ENCODE data around the gene PAN3. TPM values are rescaled to one million over a fixed set of nuclear protein-coding genes. Genes with fewer than 3 reads are reported as not detected.

Gene PAN3
- total RNA-seq, 1 experiment from 2014 or later, result 37.5 TPM

DNA sequence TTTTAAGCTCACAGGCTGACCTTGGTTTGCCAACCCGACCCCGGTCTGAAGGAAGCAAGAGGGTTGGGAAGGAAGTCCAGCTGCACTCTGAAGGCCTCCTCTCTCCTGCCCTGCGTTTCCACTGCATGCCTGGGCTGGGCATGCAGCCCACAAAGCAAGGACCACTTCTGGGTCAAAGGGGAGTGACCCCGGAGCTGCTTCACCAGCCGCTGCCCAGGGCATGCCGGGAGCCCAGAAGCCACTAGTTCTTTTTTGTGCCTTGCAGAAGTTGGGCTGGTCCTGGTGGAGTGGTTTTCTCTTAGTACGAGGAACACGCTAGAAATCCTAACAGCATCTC lies 189.9 kb downstream of the PAN3 start:
- H3K36me3 ChIP-seq (ENCODE audit: control insufficient read depth, insufficient read depth, low read length), result no peaks in the 10 kb centered on the region
- no peak for DNase-seq
- H3K4me3 Mint-ChIP-seq (ENCODE audit: unreplicated experiment), result no peak overlapping the region
- no peaks in the 10 kb centered on the region for H3K9me3 ChIP-seq
- no peaks in the 10 kb centered on the region for H3K36me3 Mint-ChIP-seq (ENCODE audit: insufficient read depth, unreplicated experiment)
- TF ChIP-seq, protein P1, sequence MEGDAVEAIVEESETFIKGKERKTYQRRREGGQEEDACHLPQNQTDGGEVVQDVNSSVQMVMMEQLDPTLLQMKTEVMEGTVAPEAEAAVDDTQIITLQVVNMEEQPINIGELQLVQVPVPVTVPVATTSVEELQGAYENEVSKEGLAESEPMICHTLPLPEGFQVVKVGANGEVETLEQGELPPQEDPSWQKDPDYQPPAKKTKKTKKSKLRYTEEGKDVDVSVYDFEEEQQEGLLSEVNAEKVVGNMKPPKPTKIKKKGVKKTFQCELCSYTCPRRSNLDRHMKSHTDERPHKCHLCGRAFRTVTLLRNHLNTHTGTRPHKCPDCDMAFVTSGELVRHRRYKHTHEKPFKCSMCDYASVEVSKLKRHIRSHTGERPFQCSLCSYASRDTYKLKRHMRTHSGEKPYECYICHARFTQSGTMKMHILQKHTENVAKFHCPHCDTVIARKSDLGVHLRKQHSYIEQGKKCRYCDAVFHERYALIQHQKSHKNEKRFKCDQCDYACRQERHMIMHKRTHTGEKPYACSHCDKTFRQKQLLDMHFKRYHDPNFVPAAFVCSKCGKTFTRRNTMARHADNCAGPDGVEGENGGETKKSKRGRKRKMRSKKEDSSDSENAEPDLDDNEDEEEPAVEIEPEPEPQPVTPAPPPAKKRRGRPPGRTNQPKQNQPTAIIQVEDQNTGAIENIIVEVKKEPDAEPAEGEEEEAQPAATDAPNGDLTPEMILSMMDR (IDR thresholded peaks at IDR 0.05; ENCODE audit: insufficient read depth in 1 of 2, low read depth in 1 of 2, low read length in 1 of 2, severe bottlenecking in 1 of 2, unreplicated experiment in 1 of 2), result no peak
- H3K27ac Mint-ChIP-seq (ENCODE audit: unreplicated experiment), result no peak overlapping the region
- no peaks in the 10 kb centered on the region for H3K27me3 ChIP-seq (replicated peaks; ENCODE audit: control insufficient read depth, insufficient read depth, low read length)
- ChIA-PET CTCF (interaction anchor here (1.3 kb wide), 1 partner anchor 468 kb away, joined by 4 read pairs; no protein-coding TSS in a partner anchor), POLR2A (no interaction called here)
- no peaks in the 10 kb centered on the region for H3K9me3 Mint-ChIP-seq (ENCODE audit: unreplicated experiment)
- no TSS peak for BruUV-seq (replicated peaks)
- no peak overlapping the region for H3K4me3 ChIP-seq (ENCODE audit: low read depth, low read length)
- H3K4me1 Mint-ChIP-seq (ENCODE audit: low read depth, unreplicated experiment), result peaks cover 10% of the 10 kb centered on the region
- H3K4me1 ChIP-seq, result peaks cover 17% of the 10 kb centered on the region
- intact Hi-C loops (cut with micrococcal nuclease; ENCODE audit: unreplicated experiment), result loop anchor here (10.0 kb wide), 2 partner anchors 147 to 197 kb away; no protein-coding TSS in a partner anchor
- H3K27me3 Mint-ChIP-seq (ENCODE audit: insufficient read depth, unreplicated experiment), result no peaks in the 10 kb centered on the region

DNA sequence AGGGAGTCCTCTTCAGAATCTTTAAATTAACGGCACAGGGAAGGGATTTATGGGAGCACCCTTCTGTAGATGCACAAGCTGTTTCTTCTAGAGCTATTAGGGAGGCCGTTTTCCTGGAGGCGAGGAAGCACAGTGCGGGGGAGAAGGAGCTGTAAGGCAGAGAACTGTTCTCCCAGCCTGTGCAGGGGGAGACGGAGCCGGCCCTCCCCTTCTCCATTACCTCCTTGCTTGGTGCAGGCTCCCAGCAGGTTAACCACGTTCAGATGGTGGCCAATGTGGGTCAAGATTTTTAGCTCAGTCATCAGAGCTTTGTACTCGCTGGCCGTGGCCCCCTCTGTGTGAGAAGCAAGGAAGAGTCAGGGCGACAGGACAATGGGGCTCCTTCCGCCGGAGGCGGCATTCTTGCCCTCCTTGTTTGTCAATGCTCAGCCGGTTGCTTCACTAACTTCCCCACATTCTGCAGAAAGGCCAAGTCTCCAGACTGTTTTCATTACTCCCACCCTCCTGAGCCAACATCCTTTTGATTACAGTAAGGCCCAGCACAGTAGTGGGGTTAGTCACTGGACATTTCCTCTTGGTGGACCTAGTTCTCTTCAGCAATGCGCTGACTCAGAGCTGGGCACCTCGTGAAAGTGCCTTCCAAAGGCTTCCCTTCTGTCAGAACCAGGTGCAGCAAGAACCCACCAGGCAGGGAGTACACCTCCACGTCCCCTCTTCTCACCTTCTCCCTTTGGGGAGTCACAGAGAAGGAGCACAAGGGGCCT lies 191.2 kb downstream of the PAN3 start:
- H3K27me3 ChIP-seq (replicated peaks; ENCODE audit: control insufficient read depth, insufficient read depth, low read length), result no peaks in the 10 kb centered on the region
- no TSS peak for BruUV-seq (replicated peaks)
- H3K27me3 Mint-ChIP-seq (ENCODE audit: insufficient read depth, unreplicated experiment), result no peaks in the 10 kb centered on the region
- TF ChIP-seq, protein P1 (IDR thresholded peaks at IDR 0.05; ENCODE audit: insufficient read depth in 1 of 2, low read depth in 1 of 2, low read length in 1 of 2, severe bottlenecking in 1 of 2, unreplicated experiment in 1 of 2), result no peak
- H3K4me1 Mint-ChIP-seq (ENCODE audit: low read depth, unreplicated experiment), result peaks cover 14% of the 10 kb centered on the region
- intact Hi-C loops (cut with micrococcal nuclease; ENCODE audit: unreplicated experiment), result loop anchor here (10.0 kb wide), 2 partner anchors 145 to 195 kb away; no protein-coding TSS in a partner anchor
- DNase-seq, result no peak
- H3K36me3 Mint-ChIP-seq (ENCODE audit: insufficient read depth, unreplicated experiment), result no peaks in the 10 kb centered on the region
- H3K27ac Mint-ChIP-seq (ENCODE audit: unreplicated experiment), result no peak overlapping the region
- H3K9me3 ChIP-seq, result no peaks in the 10 kb centered on the region
- no peaks in the 10 kb centered on the region for H3K36me3 ChIP-seq (ENCODE audit: control insufficient read depth, insufficient read depth, low read length)
- no peak overlapping the region for H3K4me3 ChIP-seq (ENCODE audit: low read depth, low read length)
- POLR2A ChIA-PET, result no interaction called here
- peaks cover 20% of the 10 kb centered on the region for H3K4me1 ChIP-seq
- no peak overlapping the region for H3K4me3 Mint-ChIP-seq (ENCODE audit: unreplicated experiment)
- CTCF ChIA-PET, result interaction anchor here (0.5 kb wide), 1 partner anchor 28 kb away, joined by 3 read pairs; no protein-coding TSS in a partner anchor
- no peaks in the 10 kb centered on the region for H3K9me3 Mint-ChIP-seq (ENCODE audit: unreplicated experiment)

DNA sequence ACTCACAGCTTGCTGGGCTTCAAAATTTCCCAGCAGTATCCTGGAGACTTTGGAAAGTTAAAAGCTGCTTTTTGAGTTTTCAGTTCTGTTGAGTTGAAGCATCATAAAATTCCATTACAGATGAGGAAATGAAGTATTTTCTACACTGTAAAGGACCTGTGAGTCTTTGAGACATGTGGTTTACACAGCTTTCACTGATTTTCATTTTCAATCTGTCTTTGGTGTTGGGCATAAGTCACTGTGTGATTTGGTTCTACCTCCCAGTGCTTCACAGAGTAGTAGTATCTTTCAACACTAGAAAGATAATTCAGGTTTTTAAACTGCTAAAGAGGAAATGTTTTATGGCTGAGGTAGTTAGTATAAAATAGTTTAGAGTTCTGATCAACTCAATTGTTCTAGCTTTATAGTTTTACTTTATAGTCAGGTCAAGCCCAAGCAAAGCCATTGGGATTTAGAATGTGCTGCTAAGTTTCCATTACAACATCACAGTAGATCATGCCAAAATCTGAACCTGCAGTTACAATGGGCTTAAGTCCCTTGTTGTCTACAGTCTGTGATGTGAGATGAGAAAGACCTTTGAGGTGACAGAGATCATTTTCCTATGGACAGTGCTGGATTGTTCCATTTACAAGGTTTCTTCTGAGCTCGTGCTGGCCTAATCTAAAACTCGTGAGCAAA lies 195.0 kb downstream of the PAN3 start:
- Mint-ChIP-seq H3K9me3 (ENCODE audit: unreplicated experiment) (no peaks in the 10 kb centered on the region), H3K27me3 (ENCODE audit: insufficient read depth, unreplicated experiment) (no peaks in the 10 kb centered on the region), H3K27ac (ENCODE audit: unreplicated experiment) (no peak overlapping the region), H3K4me1 (ENCODE audit: low read depth, unreplicated experiment) (peaks cover 25% of the 10 kb centered on the region), H3K4me3 (ENCODE audit: unreplicated experiment) (no peak overlapping the region), H3K36me3 (ENCODE audit: insufficient read depth, unreplicated experiment) (no peaks in the 10 kb centered on the region)
- intact Hi-C loops (cut with micrococcal nuclease; ENCODE audit: unreplicated experiment), result no loop called here
- no TSS peak for BruUV-seq (replicated peaks)
- DNase-seq, result no peak
- no peaks in the 10 kb centered on the region for H3K9me3 ChIP-seq
- no peak overlapping the region for H3K4me3 ChIP-seq (ENCODE audit: low read depth, low read length)
- H3K36me3 ChIP-seq (ENCODE audit: control insufficient read depth, insufficient read depth, low read length), result no peaks in the 10 kb centered on the region
- peaks cover 32% of the 10 kb centered on the region for H3K4me1 ChIP-seq
- no peaks in the 10 kb centered on the region for H3K27me3 ChIP-seq (replicated peaks; ENCODE audit: control insufficient read depth, insufficient read depth, low read length)
- TF ChIP-seq, protein P1 (IDR thresholded peaks at IDR 0.05; ENCODE audit: insufficient read depth in 1 of 2, low read depth in 1 of 2, low read length in 1 of 2, severe bottlenecking in 1 of 2, unreplicated experiment in 1 of 2), result no peak
- CTCF ChIA-PET, result no interaction called here
- POLR2A ChIA-PET, result no interaction called here
